HG03045 (cell line): ENCODE data around the gene SCN3A.

ENCODE experiments used
- ATAC-seq: cut with Tn5 transposase; IDR thresholded peaks from one replicate; pipeline ENCODE4 v1.9.1; 2021; ENCODE audit warnings: mild to moderate bottlenecking, moderate library complexity; ENCODE audit not compliant: unreplicated experiment

Gene SCN3A

DNA sequence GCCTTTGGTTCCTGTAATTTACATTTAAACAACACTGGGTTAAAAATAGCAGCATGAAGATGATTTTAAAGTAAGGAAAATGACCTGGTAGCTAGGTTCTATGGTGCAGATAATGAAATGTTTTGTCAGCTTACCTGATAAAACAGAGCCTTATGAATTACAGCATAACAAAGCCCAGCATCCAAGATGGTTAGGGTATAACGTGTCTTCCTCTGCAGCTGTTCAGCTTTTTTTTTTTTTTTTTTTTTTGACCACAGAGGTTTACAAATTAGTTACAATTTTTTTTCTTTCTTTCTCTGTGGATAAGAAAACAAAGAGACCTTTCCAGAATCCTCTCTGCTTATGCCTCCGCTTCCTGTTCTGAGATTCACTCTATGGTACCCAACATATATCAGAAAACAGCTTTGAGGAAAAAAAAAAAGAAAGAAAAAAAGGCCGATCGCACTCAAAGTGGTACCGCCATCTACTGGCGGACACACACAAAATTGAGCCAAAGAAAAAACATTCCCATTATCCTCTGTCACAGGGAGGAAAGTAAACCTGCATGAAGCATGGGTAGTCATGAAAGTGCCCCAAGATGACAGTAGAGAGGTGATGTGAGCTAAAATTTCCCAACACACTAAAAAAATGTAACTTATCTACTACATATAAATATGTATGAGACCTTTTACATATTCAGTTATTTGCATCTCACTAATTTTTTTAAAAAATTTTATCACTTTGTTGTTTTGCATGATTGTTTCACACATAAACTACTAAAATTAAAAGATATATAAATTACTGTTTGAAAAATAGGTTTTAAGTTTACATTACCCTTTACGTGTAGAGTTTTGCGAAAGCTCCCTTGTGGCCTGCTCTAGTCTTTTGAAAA lies at the start of gene SCN3A:
Gene SCN3A, minus strand, starts transcription at position 362 of the 871 bp plus-strand sequence. CDS start 27,656 bp downstream, outside the sequence.
- ATAC-seq, result peak; percentile 65

- ATAC-seq, result no peak
These were observed 49.3 kb upstream of the SCN3A start for GRCh38 chr2:165253178-165253577.

DNA sequence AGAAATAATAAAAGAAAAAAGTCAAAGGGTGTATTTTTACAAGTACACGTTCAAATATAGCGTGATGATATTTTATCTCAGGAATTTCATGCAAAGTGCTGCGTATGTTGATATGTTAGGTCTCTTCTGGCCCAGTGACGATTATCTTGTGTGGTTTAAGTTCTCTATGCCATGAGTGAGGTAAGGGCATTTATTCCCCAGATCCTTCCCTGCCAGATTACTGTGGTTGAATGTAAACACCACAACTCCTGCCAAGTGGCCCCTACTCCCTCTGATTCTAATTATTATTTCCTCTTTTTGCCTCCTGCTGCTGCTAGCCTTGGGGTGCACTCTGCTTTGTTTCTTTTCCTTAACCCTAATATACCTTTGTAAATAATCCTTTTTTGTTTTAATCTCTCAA lies 47.5 kb upstream of the SCN3A start:
- no peak for ATAC-seq

GRCh38 chr2:165248238-165248637 lies 44.4 kb upstream of the SCN3A start:
- no peak for ATAC-seq

- no peak for ATAC-seq
These were observed 41.4 kb upstream of the SCN3A start for GRCh38 chr2:165245081-165245793.

DNA sequence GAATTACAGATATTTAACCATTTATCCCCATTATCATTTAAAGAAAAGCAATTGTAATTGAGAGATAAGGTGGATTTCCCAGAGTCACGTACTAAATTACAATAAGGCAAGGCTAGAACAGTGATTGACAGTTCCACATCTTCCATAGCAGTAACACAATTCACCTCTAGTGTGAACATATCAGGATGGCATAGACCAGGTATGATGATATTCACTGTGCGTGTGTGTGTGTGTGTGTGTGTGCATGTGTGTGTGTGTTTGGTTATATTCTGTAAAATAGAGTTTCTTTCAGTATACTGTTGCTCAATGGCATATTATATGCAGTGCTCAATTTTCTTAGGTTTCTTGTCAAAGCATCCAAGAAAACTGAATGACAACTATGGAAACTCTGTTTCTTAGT lies 37.1 kb upstream of the SCN3A start:
- ATAC-seq, result no peak

- no peak for ATAC-seq
These were observed 36.1 kb upstream of the SCN3A start for GRCh38 chr2:165239856-165240515.

DNA sequence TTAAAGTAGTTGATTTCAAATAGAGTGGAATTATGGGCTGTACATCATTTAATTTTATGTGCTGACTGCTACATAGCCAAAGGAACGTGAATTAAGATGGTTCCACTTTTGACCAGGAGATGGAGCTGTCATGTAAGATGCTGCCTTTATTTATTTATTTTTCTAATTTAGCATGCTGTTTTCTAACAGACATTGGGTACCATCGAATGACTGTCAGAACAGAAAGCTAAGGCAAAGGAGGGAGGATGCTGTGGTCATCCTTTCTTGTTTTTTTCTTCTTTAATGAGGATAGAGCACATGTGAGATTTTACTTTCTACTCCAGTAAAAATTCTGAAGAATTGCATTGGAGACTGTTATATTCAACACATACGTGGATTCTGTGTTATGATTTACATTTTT lies 35.4 kb upstream of the SCN3A start, which contains the start of gene SCN2A:
Gene SCN2A, plus strand, starts transcription at position 185 of the 400 bp plus-strand sequence. CDS start 56,410 bp downstream, outside the sequence.
- ATAC-seq, result no peak

DNA sequence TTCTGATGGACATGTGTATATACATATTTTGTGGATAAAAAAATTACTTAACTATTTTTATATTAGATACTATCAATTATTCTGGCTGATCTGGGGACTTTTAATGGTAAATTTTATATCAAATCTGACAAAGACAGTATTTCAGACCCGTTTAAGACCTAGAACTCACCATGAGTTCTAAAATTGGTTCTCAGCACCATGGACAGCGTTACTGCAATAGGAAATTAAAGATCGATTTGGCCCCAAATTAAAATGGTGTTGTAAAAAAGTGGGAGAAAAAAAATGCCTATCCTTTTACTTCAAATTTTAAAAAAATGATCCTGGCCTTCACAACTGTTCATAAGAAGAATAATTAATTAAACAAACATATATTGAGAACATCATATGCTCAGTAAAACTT lies 34.4 kb upstream of the SCN3A start:
- no peak for ATAC-seq

- no peak for ATAC-seq
These were observed 33.2 kb upstream of the SCN3A start for GRCh38 chr2:165237056-165237455.

DNA sequence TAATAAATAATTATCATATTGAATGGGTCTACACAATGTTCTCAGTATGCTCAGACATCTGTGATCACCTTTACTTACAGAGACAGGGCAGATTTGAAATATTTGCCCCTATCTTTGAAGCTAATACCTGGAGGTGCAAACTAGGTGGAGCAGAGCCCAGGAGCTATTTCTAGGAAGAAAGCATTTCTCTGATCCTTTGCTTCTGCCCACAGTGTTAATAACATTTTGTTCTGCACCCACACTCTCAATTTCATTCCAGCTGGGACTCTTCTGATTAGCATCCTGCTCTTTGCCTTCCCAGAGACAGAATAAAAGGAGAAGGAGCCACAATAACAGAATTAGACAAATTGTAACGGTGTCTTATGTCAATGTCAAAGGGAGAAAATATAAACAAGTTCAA lies 23.7 kb upstream of the SCN3A start:
- ATAC-seq, result no peak

GRCh38 chr2:165224941-165225340 lies 21.1 kb upstream of the SCN3A start:
- no peak for ATAC-seq

GRCh38 chr2:165219481-165219880 lies 15.6 kb upstream of the SCN3A start:
- ATAC-seq, result no peak

GRCh38 chr2:165214093-165214492 lies 10.2 kb upstream of the SCN3A start:
- no peak for ATAC-seq

GRCh38 chr2:165208094-165208493 lies 4.2 kb upstream of the SCN3A start:
- no peak for ATAC-seq

GRCh38 chr2:165205865-165206264 lies 2.0 kb upstream of the SCN3A start:
- no peak for ATAC-seq

- no peak for ATAC-seq
These were observed 1.6 kb downstream of the SCN3A start for GRCh38 chr2:165202239-165202638.

DNA sequence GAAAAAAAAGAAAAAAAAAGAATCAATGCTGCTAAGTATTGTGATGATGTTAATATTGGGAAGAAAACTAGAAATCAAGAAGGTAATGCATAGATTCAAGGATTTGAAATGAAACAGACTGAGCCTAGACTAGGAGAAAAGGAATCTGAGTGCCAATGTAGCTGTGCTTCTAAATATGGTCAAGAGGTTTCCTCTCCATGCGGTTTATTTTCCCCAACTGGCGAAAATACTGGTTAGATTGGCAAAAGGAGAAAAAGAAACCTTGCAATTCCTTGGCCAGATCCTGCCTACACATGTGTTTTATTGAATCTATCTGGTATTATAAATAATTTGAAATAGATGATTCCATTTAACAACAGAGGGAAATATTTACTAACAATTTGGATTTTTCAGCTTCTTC lies 5.7 kb downstream of the SCN3A start:
- ATAC-seq, result no peak

GRCh38 chr2:165197346-165197745 lies 6.5 kb downstream of the SCN3A start:
- no peak for ATAC-seq

GRCh38 chr2:165196411-165196810 lies 7.4 kb downstream of the SCN3A start:
- no peak for ATAC-seq

- peak; percentile 96 for ATAC-seq
These were observed 10.6 kb downstream of the SCN3A start for GRCh38 chr2:165193178-165193777.
